Endodermal cell (in vitro differentiated cells): Measurements from ENCODE around the gene EML4. TPM values are rescaled to one million over a fixed set of nuclear protein-coding genes. Genes with fewer than 3 reads are reported as not detected.
A peak's percentile ranks its signal among the peaks of the same experiment; 100 is the strongest.

Experiments used
- DNase-seq: peaks from one replicate; pipeline ENCODE4 v3.0.0-alpha.2; 2017
- H3K27ac ChIP-seq: 2 replicates; pipeline ENCODE4 v1.5.1; 2013; ENCODE audit warnings: mild to moderate bottlenecking, low read depth, low read length, moderate library complexity
- H3K27me3 ChIP-seq: 2 replicates; pipeline ENCODE4 v1.6.1; 2013; ENCODE audit warnings: mild to moderate bottlenecking, low read length, moderate library complexity; ENCODE audit not compliant: insufficient read depth, control insufficient read depth, poor library complexity, severe bottlenecking
- H3K36me3 ChIP-seq: 2 replicates; pipeline ENCODE4 v1.7.0; 2013; ENCODE audit warnings: mild to moderate bottlenecking, low read length, moderate library complexity; ENCODE audit not compliant: control insufficient read depth, insufficient read depth
- H3K4me1 ChIP-seq: one replicate; pipeline ENCODE4 v1.7.0; 2013; ENCODE audit warnings: low read length; ENCODE audit not compliant: control insufficient read depth, insufficient read depth
- H3K4me3 ChIP-seq: 2 replicates; pipeline ENCODE4 v1.5.1; 2013; ENCODE audit warnings: mild to moderate bottlenecking, low read length, moderate library complexity
- H3K9ac ChIP-seq: 2 replicates; pipeline ENCODE4 v1.6.1; 2013; ENCODE audit warnings: mild to moderate bottlenecking, low read length, moderate library complexity; ENCODE audit not compliant: poor library complexity, severe bottlenecking; ENCODE audit errors: extremely low read depth
- H3K9me3 ChIP-seq: 2 replicates; pipeline ENCODE4 v1.6.1; 2013; ENCODE audit warnings: mild to moderate bottlenecking, low read length, moderate library complexity; ENCODE audit not compliant: control insufficient read depth
- H3K27ac Mint-ChIP-seq: 2 replicates; pipeline ENCODE4 v1.8.0; 2020; ENCODE audit warnings: mixed read lengths
- H3K27me3 Mint-ChIP-seq: 2 replicates; pipeline ENCODE4 v1.8.0; 2021; ENCODE audit warnings: mild to moderate bottlenecking, mixed read lengths; ENCODE audit not compliant: insufficient read depth
- H3K36me3 Mint-ChIP-seq: 2 replicates; pipeline ENCODE4 v1.8.0; 2020; ENCODE audit warnings: low read depth, mixed read lengths
- H3K4me1 Mint-ChIP-seq: 2 replicates; pipeline ENCODE4 v1.8.0; 2020; ENCODE audit warnings: mixed read lengths
- H3K4me3 Mint-ChIP-seq: 2 replicates; pipeline ENCODE4 v1.8.0; 2020; ENCODE audit warnings: mild to moderate bottlenecking, moderate library complexity, mixed read lengths
- H3K9me3 Mint-ChIP-seq: 2 replicates; pipeline ENCODE4 v1.8.0; 2020; ENCODE audit warnings: mild to moderate bottlenecking, mixed read lengths
- WGBS, 2 experiments: methylation state at CpG; one replicate each; pipeline versions ENCODE4 v1.1.5 to v1.1.7; 2013; ENCODE audit warnings: missing lambda C conversion rate in 2 of 2, mixed read lengths in 1 of 2; ENCODE audit not compliant: insufficient coverage in 1 of 2, insufficient read length in 1 of 2; 5-methylcytosine and 5-hydroxymethylcytosine counted together
- total RNA-seq, 2 donors: library from RNA; stranded (reverse); fragmentation: NEBNext Ultra II Directional in 1 of 2; extraction: Animal tissue kit (Norgen Biotek cat#: 25700) in 1 of 2; gene quantifications; 2 replicates in 1 of 2; 3 replicates in 1 of 2; pipeline ENCODE4 v1.2.1, GENCODE V29; 2021
- TF ChIP-seq, protein P1 (sequence below): fragments of 200-600 bp; sonication (generic); conservative IDR thresholded peaks from 2 replicates; pipeline ENCODE4 v1.5.0; 2021; ENCODE audit warnings: antibody characterized with exemption, mild to moderate bottlenecking

EML4 gene
- total RNA-seq, 2 donors from 2014 or later = 84.6 to 90.9 TPM

GRCh38 chr2:42135381-42136312, 33.5 kb upstream of the EML4 start:
- 80 to 87% methylated on average over 2 to 4 of the region's 4 CpGs for WGBS, 2 experiments
- H3K36me3 Mint-ChIP-seq = no peaks in the 10 kb centered on the region
- Histone ChIP-seq H3K4me3 (no peak overlapping the region), H3K4me1 (peaks cover 28% of the 10 kb centered on the region), H3K27me3 (no peaks in the 10 kb centered on the region), H3K27ac (no peak overlapping the region), H3K36me3 (no peaks in the 10 kb centered on the region), H3K9me3 (no peaks in the 10 kb centered on the region), H3K9ac (no peak overlapping the region)
- peaks cover 42% of the 10 kb centered on the region for H3K4me1 Mint-ChIP-seq
- no peak overlapping the region for H3K4me3 Mint-ChIP-seq
- no peak for DNase-seq
- no peak overlapping the region for H3K27ac Mint-ChIP-seq
- TF ChIP-seq, protein P1, sequence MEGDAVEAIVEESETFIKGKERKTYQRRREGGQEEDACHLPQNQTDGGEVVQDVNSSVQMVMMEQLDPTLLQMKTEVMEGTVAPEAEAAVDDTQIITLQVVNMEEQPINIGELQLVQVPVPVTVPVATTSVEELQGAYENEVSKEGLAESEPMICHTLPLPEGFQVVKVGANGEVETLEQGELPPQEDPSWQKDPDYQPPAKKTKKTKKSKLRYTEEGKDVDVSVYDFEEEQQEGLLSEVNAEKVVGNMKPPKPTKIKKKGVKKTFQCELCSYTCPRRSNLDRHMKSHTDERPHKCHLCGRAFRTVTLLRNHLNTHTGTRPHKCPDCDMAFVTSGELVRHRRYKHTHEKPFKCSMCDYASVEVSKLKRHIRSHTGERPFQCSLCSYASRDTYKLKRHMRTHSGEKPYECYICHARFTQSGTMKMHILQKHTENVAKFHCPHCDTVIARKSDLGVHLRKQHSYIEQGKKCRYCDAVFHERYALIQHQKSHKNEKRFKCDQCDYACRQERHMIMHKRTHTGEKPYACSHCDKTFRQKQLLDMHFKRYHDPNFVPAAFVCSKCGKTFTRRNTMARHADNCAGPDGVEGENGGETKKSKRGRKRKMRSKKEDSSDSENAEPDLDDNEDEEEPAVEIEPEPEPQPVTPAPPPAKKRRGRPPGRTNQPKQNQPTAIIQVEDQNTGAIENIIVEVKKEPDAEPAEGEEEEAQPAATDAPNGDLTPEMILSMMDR = peak; percentile 11
- H3K27me3 Mint-ChIP-seq = no peaks in the 10 kb centered on the region
- H3K9me3 Mint-ChIP-seq = no peaks in the 10 kb centered on the region

DNA sequence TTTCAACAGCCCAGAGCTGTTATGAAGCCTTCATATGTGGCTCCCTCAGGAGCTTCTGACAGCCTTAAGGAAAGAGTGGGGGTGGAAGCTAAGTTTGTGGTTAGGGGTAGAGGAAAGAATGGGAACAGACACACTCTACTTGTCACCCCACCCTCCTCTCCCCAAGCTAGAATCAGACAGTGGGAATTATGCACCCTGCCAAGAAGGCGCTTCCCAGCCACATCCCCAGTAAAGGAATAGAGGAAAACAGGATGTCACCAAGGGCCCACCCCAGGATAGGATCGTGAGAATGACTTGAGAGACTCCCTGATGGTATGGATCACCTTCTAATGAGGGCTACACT, 32.4 kb upstream of the EML4 start:
- Histone ChIP-seq H3K4me3 (no peak overlapping the region), H3K9ac (no peak overlapping the region), H3K4me1 (peaks cover 30% of the 10 kb centered on the region), H3K9me3 (no peaks in the 10 kb centered on the region), H3K36me3 (no peaks in the 10 kb centered on the region), H3K27ac (no peak overlapping the region), H3K27me3 (no peaks in the 10 kb centered on the region)
- H3K4me3 Mint-ChIP-seq = no peak overlapping the region
- TF ChIP-seq, protein P1 = no peak
- H3K4me1 Mint-ChIP-seq = peaks cover 52% of the 10 kb centered on the region
- H3K36me3 Mint-ChIP-seq = no peaks in the 10 kb centered on the region
- 77 to 78% methylated on average over 2 of the region's 2 CpGs for WGBS, 2 experiments
- DNase-seq = peak; percentile 66
- no peak overlapping the region for H3K27ac Mint-ChIP-seq
- no peaks in the 10 kb centered on the region for H3K27me3 Mint-ChIP-seq
- H3K9me3 Mint-ChIP-seq = no peaks in the 10 kb centered on the region

- H3K9ac ChIP-seq = no peak overlapping the region
- Mint-ChIP-seq H3K9me3 (no peaks in the 10 kb centered on the region), H3K4me3 (no peak overlapping the region), H3K4me1 (peaks cover 55% of the 10 kb centered on the region), H3K27me3 (no peaks in the 10 kb centered on the region), H3K36me3 (no peaks in the 10 kb centered on the region), H3K27ac (peak overlapping the region; percentile 70)
- peaks cover 30% of the 10 kb centered on the region for H3K4me1 ChIP-seq
- H3K27me3 ChIP-seq = no peaks in the 10 kb centered on the region
- H3K27ac ChIP-seq = no peak overlapping the region
- no peak overlapping the region for H3K4me3 ChIP-seq
- DNase-seq = peak; percentile 58
- WGBS, 2 experiments = 84 to 100% methylated on average over 1 to 5 of the region's 5 CpGs
- TF ChIP-seq, protein P1 = no peak
- no peaks in the 10 kb centered on the region for H3K36me3 ChIP-seq
- no peaks in the 10 kb centered on the region for H3K9me3 ChIP-seq
Observed at GRCh38 chr2:42137125-42137841, 31.9 kb upstream of the EML4 start.
